ENCODE measurements around the gene OSBPL6.
A peak's percentile ranks its signal among the peaks of the same experiment; 100 is the strongest.

OSBPL6 gene

GRCh38 chr2:178361588-178361987 lies 167.3 kb downstream of the OSBPL6 start:
- DNase-seq = no peak

GRCh38 chr2:178363252-178363651 lies 168.9 kb downstream of the OSBPL6 start:
- DNase-seq = no peak

- no peak for DNase-seq
Observed at GRCh38 chr2:178365116-178365515, 170.8 kb downstream of the OSBPL6 start.

- DNase-seq = no peak
Observed at GRCh38 chr2:178366412-178366811, 172.1 kb downstream of the OSBPL6 start.

GRCh38 chr2:178367344-178367743 lies 173.0 kb downstream of the OSBPL6 start:
- no peak for DNase-seq

- no peak for DNase-seq
Observed at GRCh38 chr2:178374865-178375264, 180.6 kb downstream of the OSBPL6 start.

- no peak for DNase-seq
Observed at GRCh38 chr2:178377046-178377445, 182.7 kb downstream of the OSBPL6 start.

- DNase-seq = no peak
Observed at GRCh38 chr2:178379162-178380004, 185.1 kb downstream of the OSBPL6 start.

- DNase-seq = no peak
Observed at GRCh38 chr2:178380763-178381162, 186.5 kb downstream of the OSBPL6 start.

GRCh38 chr2:178383718-178384117 lies 189.4 kb downstream of the OSBPL6 start:
- DNase-seq = no peak

- no peak for DNase-seq
Observed at GRCh38 chr2:178385595-178386148, 191.4 kb downstream of the OSBPL6 start.

GRCh38 chr2:178386986-178387597 lies 192.8 kb downstream of the OSBPL6 start:
- DNase-seq = no peak

- no peak for DNase-seq
Observed at GRCh38 chr2:178388287-178388686, 194.0 kb downstream of the OSBPL6 start.

- DNase-seq = no peak
Observed at GRCh38 chr2:178391701-178392100, 197.4 kb downstream of the OSBPL6 start.

- DNase-seq = no peak
Observed at GRCh38 chr2:178392215-178392614, 197.9 kb downstream of the OSBPL6 start.

GRCh38 chr2:178394859-178395258 lies 200.5 kb downstream of the OSBPL6 start:
- no peak for DNase-seq

GRCh38 chr2:178395295-178395694 lies 201.0 kb downstream of the OSBPL6 start:
- no peak for DNase-seq

- DNase-seq = no peak
Observed at GRCh38 chr2:178395941-178396570, 201.7 kb downstream of the OSBPL6 start.

GRCh38 chr2:178397002-178397605 lies 202.8 kb downstream of the OSBPL6 start:
- peak; percentile 77 for DNase-seq

- DNase-seq = no peak
Observed at GRCh38 chr2:178401994-178402437, 207.7 kb downstream of the OSBPL6 start.

GRCh38 chr2:178403671-178404306 lies 209.5 kb downstream of the OSBPL6 start:
- DNase-seq = no peak

GRCh38 chr2:178404368-178404767 lies 210.1 kb downstream of the OSBPL6 start:
- peak; percentile 43 for DNase-seq

- DNase-seq = no peak
Observed at GRCh38 chr2:178409261-178409660, 214.9 kb downstream of the OSBPL6 start.
